Astrocyte of the cerebellum (primary cell): ENCODE results near the gene MIGA1.
"Not testable (repeated sequence)": the region's sequence is repeated elsewhere in the genome, so short reads cannot be mapped to it uniquely, and the experiment has no call there.

Experiments
- DNase-seq: peaks from one replicate; pipeline ENCODE4 v3.0.0-alpha.2; 2011; ENCODE audit warnings: low read depth
- H3K4me3 ChIP-seq: 2 replicates; pipeline ENCODE4 v1.5.1; 2011; ENCODE audit warnings: mild to moderate bottlenecking, low read depth, low read length, moderate library complexity
- in situ Hi-C: cut with HindIII; loops from 2 replicates; pipeline ENCODE4 v1.10.0; 2017; ENCODE audit warnings: low sequenced_read_pairs
- TF ChIP-seq, protein P1 (sequence below): IDR thresholded peaks from 2 replicates; pipeline ENCODE4 v1.5.1; 2012; ENCODE audit warnings: low read length, low read depth, moderate library complexity, mild to moderate bottlenecking; ENCODE audit errors: missing control alignments

MIGA1 gene

DNA sequence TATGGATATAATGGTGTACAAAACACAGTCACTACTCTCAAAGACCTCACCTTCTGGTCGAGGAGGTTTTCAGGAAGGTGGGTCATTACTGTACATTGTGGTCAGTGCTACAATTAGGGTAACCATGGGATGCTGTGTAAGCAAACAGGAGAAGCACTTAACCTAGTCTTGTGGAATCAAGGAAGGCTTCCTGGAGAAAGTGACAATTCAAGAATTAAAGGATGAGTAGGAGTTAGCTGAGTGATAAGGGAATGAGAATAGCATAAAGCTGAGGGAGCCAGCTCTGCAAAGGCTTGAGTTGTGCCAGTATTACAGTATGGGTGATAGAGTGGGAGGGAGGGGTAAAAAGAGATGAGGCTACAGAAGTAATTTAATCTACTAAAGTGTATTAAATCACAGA lies 126.2 kb downstream of the MIGA1 start:
- in situ Hi-C loops = no loop called here
- H3K4me3 ChIP-seq = no peak overlapping the region
- TF ChIP-seq, protein P1, sequence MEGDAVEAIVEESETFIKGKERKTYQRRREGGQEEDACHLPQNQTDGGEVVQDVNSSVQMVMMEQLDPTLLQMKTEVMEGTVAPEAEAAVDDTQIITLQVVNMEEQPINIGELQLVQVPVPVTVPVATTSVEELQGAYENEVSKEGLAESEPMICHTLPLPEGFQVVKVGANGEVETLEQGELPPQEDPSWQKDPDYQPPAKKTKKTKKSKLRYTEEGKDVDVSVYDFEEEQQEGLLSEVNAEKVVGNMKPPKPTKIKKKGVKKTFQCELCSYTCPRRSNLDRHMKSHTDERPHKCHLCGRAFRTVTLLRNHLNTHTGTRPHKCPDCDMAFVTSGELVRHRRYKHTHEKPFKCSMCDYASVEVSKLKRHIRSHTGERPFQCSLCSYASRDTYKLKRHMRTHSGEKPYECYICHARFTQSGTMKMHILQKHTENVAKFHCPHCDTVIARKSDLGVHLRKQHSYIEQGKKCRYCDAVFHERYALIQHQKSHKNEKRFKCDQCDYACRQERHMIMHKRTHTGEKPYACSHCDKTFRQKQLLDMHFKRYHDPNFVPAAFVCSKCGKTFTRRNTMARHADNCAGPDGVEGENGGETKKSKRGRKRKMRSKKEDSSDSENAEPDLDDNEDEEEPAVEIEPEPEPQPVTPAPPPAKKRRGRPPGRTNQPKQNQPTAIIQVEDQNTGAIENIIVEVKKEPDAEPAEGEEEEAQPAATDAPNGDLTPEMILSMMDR = no peak
- no peak for DNase-seq

DNA sequence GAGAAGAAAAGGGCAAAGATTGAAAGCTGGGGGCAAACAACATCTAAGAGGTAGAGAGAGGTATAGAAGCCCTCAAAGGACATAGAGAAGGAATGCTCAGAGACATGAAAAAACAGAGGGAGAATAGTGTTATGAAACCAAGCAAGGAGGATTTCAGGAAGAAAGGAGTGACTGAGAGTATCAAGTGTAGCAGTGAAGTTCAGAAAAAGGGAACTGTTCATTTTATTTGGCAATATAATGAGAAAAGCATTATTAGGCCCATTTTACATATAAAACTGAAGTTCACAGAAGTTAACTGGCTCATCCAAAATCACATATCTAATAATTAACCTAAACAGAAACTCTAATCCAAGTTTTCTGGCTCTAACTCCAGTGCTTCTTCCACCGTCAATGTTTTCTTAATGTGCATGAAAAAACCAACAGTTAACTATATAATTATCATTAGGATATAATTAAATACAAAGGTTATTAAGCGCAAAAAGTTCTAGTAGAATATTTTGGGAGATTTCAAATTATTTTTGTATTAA lies 126.6 kb downstream of the MIGA1 start:
- TF ChIP-seq, protein P1 = no peak
- no peak overlapping the region for H3K4me3 ChIP-seq
- no peak for DNase-seq
- in situ Hi-C loops = no loop called here

DNA sequence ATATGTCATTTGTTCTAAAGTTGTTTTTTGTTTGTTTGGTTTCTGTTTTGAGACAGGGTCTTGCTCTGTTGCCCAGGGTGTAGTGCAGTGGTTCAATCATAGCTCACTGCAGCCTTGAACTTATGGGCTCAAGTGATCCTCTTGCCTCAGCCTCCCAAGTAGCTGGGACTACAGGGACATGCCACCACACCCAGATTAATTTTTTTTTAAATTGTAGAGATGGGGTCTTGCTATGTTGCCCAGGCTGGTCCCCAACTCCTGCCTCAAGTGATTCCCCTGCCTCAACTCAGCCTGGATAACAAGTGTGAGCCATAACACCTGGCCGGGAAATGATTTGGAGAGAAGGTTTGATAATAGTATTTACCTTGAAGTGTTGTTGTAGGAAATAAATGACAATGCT lies 127.2 kb downstream of the MIGA1 start:
- H3K4me3 ChIP-seq = no peak overlapping the region
- in situ Hi-C loops = no loop called here
- TF ChIP-seq, protein P1 = no peak
- no peak for DNase-seq

- in situ Hi-C loops = no loop called here
- H3K4me3 ChIP-seq = no peak overlapping the region
- DNase-seq = no peak
- TF ChIP-seq, protein P1 = no peak
Observed at GRCh38 chr1:77910116-77910515, 130.7 kb downstream of the MIGA1 start.

DNA sequence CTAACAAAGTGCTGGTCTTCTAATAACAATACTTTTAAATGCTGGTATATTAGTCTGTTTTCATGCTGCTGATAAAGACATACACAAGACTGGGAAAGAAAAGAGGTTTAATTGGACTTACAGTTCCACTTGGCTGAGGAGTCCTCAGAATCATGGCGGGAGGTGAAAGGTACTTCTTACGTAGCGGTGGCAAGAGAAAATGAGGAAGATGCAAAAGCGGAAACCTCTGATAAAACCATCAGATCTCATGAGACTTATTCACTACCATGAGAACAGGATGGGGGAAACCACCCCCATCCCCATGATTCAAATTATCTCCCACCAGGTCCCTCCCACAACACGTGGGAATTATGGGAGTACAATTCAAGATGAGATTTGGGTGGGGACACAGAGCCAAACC lies 139.5 kb downstream of the MIGA1 start:
- H3K4me3 ChIP-seq, in situ Hi-C loops, DNase-seq: not testable (repeated sequence)

GRCh38 chr1:77925518-77925917 lies 146.1 kb downstream of the MIGA1 start:
- in situ Hi-C loops = no loop called here
- peak; percentile 37 for DNase-seq
- TF ChIP-seq, protein P1 = no peak
- H3K4me3 ChIP-seq = no peak overlapping the region

GRCh38 chr1:77925956-77926355 lies 146.5 kb downstream of the MIGA1 start:
- no peak overlapping the region for H3K4me3 ChIP-seq
- no peak for DNase-seq
- in situ Hi-C loops = no loop called here
- TF ChIP-seq, protein P1 = no peak
